HG03521 (cell line): Measurements from ENCODE around the gene CTNS.
"Not testable (repeated sequence)": the region's sequence is repeated elsewhere in the genome, so short reads cannot be mapped to it uniquely, and the experiment has no call there.

ENCODE experiments used
- ATAC-seq: cut with Tn5 transposase; IDR thresholded peaks from one replicate; pipeline ENCODE4 v1.9.1; 2021; ENCODE audit warnings: mild to moderate bottlenecking, moderate library complexity; ENCODE audit not compliant: unreplicated experiment

The CTNS gene

DNA sequence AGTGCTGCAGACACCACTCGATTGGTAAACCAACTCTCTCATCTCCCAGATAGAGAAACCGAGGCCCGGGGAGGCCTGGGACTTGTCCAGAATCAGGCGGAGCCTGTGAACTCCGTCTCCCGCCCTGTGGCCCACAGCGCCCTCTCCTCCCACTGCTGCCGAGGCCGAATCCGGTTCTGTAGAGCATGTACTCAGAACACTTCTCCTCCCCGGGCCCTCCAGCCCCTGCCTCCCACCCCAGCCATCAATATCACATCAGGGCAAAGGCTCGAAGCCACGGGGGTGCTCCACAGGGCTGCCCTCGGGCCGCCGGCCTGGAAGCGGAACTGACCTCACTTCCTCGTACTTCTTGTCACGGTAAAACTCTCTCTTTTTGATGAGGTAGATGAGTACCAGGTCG is 45.0 kb downstream of the CTNS start:
- ATAC-seq = no peak

DNA sequence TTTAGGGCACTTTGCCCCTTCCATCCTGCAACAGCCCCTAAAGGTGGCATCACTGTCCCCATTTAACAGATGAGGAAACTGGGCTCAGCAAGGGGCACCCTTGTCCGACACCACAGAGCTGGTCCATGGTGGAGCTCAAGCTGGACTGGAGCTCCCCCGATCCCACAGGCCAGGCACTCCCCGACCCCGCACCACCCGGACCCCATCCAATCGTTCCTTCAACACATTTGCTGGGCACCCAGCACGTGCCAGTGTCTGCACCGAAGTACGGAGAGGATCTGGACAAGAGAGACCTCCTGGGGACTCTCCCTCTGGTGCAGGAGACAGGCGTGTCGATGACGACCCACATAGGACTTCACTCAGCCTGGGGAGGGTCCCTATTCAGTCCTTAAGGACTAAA is 45.5 kb downstream of the CTNS start:
- ATAC-seq = no peak

DNA sequence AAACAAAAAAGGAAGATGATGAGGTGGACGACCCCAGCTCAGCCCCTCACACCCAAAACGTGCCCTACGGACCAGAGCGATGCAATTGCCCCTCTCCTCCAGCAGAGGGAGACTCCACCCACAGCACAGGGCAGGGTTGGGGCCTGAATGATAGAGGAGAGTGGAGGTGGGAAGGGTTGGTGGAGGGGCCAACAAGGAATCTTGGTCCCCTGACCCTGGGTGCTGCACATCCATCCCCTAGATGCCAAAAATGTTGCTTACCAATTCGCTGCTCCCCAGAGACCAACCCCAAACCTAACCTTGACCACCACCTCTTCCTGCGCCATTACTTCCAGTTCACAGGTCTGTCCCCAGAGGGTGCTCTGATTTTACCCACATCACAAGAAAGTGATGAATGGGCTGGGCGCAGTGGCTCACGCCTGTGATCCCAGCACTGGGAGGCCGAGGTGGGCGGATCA is 46.5 kb downstream of the CTNS start:
- ATAC-seq = peak; percentile 50

DNA sequence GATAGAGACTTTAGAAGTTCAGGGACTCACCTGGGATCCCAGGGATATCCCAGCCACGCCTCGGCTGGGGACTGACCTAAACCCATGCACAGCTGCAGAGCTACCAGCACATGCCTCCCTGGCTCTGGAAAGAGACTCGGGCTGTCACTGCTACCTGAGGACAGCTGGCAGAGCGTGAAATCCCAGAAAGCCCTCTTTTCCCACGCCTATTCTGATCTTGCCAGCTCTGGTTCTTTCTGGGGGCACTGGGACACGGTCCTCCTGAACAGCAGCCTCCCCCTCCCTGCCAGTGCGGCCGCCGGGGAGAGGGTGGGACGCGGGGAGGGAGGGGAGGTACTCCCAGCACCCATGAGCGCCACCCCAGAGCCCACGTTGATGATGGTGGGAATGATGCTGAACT is 48.6 kb downstream of the CTNS start:
- ATAC-seq = no peak

DNA sequence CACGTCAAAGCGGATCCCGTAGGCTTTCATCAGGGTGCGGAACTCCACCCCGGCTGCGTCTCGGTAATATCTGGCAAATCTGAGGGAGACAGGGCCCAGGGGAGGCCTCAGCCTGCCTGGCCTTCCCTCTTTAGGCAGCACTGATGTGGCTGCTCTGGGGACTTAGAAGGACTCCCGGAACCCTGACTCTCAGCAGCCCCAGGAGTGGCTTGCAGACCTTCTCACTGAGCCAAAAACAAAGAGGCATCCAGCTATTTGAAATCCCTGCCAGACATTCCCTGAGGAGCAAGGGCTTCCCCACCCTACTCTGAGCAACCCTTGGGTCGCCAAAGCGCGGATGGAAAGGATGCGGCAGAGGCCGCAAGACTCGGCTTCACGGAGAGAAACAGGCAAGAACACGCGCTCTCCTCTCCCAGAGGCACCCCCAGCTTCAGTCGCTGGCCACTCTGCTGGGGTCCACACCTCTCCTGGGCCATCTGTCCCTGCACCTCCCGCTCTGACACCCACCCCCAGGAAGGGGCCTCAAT is 51.5 kb downstream of the CTNS start:
- ATAC-seq = no peak

DNA sequence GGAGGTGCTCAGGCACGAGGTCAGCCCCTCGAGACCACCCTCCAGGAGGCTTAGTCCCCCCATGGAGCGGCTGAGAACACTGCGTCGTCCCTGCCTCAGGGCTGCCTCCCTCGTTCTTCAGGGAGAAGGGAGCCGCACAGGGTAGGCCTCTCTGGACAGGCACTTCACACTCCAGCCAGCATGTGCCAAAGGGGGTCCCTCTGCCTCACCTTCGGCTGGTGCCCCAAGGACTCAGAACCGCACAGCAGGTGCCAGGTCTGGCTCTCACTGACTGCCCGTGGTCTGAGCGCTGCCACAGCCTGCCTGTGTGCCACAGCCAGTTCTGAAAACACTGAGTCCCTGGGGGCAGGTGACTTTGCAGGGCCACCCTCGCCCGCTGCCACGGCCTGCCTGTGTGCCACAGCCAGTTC is 52.3 kb downstream of the CTNS start:
- no peak for ATAC-seq

DNA sequence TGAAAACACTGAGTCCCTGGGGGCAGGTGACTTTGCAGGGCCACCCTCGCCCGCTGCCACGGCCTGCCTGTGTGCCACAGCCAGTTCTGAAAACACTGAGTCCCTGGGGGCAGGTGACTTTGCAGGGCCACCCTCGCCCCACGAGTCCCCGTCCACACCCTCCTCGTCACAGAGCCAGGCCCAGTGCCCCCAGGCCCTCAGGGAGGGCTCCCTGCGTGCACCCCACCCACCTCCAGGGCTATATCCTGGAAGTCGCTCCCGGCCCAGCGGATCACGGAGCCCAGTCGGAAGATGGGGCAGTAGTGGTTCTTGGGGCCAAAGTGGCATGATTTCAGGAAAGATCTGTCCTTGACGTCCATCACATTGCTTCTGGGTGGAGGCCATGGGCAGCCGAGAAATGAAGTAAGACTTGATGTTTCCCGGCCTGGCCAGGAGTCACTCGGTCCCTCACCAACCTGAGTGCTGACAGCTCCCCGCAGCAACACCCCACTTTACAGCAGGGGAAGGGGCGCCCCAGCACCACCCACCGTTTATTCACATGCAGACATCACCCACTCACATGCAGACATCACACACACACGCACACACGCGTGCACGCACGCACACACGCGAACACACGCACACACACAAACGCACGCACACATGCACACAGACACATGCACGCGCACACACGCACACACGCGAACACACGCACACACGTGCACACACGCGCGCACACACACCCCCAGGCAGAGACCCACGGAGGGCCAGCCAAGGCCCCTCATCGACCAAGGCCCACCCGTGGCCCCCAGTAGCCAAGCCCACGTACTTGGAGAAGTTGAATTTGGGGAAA is 52.9 kb downstream of the CTNS start:
- ATAC-seq = no peak

DNA sequence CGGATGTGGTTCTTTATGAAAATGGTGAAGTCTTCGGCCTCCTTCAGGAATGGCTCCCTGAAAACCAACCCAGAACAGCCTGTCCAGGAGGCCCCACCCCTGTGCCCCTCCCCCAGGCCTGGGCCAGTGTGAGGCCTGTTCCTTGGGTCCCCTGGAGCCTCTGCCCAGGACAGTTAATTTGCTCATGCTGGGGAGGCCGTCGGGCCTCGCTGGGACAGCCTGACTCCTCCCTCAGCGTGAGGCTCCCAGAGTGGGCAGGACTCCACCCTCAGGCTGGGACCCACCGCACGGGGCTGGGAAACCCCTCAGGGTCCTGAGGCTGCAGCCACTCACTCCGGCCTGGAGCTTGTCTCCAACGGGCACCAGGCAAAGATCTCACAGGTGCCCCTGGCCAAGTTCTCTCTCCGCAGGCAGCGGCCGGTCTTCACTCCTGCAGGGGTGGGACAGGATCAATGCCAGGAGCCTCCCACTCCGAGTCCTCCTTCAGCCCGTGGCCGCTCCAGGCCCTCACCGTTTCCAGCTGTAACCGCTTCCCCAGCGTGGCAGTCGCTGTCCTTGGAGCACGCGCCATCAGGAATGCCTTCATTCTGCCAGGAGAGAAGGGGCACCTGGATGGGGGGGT is 53.6 kb downstream of the CTNS start:
- no peak for ATAC-seq

DNA sequence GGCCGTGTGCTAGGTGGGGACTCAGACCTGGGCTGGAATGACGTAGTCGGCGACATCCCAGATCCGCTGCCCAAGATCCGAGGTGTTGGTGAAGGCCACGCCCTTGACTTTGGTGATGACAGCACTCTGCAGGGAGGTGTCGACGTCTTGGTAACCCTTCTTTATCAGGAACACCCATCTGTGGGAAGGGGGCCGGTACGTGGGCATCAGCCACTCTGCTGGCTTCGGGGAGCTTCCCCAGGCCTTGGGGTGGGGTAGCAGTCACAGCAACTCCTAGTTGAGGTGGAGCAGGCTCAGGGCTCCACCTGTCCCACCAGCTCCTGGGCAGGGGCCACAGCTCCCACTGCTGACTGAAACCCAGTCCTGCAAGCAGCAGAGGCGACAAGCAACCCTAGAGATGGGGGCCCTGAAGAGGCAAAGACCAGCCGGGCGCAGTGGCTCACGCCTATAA is 55.1 kb downstream of the CTNS start:
- no peak for ATAC-seq

DNA sequence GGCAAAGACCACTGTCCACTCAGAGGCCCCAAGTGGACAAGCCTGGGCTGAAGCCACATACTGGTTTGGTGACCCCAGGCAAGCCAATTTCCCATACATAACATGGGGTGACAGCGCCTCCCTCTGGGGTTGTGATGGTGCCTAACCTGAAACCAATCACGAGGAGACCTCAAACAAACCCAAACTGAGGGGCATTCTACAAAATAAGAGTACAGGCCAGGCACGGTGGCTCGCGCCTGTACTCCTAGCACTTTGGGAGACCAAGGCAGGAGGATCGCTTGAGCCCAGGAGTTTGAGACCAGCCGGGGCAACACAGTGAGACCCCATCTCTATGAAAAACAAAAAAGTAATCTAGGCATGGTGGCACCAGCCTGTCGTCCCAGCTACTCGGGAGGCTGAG is 55.8 kb downstream of the CTNS start:
- ATAC-seq = no peak

DNA sequence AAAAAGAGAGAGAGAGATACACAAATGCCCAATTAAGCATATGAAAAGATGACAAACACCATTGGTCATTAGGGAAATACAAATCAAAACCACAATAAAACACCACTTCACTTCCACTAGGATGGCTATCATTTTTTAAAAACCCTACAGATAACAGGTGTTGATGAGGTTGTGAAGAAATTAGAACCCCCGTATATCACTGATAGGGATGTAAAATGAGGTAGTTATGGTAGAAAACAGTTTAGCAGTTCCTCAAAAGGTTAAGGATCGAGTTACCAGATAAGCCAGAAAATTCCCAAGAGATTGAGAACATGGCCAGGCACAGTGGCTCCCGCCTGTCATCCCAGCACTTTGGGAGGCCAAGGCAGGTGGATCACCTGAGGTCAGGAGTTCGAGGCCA is 56.6 kb downstream of the CTNS start:
- ATAC-seq = no peak

DNA sequence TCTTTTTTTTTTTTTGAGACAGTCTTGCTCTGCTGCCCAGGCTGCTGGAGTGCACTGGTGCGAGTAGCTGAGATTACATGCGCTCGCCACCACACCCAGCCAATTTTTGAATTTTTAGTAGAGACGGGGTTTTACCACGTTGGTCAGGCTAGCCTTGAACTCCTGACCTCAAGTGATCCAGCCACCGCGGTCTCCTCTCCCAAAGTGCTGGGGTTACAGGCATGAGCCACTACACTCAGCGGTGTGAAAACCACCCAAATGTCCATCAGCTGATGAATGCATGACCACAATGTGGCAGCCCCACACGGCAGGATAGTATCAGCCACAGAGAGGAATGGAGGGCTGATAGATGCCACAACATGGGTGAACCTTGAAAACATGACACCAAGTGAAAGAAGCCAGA is 57.3 kb downstream of the CTNS start:
- ATAC-seq = no peak

DNA sequence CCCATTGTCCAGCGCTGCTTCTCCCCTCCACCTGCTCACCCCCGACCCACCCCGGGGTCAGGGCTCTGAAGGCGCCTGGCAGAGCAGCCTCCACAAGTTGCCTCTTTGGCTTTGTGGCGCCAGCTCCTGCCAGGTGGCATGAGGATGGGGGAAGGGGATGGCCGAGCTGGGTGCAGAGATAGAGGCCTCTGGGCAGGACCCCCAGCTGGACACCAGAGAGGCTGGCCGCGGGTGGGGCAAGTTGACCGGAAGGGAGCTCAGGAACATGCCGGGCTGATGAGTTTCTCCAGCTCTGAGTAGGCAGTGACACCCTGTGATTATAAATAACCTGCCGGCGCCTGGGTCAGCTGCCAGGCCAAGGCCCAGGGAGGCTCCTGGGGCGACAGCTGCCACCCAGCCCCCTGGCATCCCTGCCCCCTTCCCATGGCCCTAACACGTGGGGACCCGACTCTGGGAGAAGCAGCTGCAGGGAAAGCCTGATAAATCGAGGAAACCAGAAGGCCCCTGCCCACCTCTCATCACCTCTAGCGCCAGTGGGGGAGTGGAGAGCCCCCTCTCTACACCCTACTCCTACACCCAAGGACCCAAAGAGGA is 58.7 kb downstream of the CTNS start:
- ATAC-seq = no peak

DNA sequence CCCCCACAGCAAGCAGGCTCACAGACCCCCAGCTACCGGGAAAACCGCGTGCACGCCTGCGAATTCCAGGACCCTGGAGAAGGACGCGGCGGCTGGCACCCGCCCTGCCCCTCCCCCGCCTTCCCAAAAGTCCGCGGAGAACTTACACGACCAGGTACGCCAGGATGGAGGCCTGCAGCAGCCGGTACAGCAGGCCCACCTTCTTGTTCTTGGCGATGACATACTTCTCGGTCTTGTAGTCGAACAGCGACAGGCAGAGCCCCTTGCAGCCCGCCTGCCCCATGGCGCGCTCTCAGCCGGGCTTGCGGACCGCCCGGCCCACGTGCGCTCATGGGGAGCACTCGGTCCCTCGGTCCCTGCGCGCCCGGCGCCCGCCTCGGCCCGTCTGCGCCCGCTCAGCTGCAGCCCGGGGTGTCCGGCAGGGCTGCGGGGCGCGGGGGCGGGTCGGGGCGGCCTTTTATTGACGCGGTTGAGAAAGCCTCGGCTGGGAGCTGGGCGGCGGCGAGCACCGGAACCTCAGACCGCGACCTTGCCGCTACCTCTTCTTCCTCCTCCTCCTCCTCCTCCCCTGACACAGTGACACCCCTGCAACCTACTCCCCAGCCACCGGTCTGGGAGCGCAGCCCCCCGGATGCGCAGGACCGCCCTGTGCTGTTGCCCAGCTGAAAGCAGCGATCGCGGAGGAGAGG is 59.3 kb downstream of the CTNS start, which contains the start of gene P2RX5:
Gene P2RX5 (minus strand): TSS at position 433 of the 689 bp plus-strand sequence. CDS start 150 bp downstream, at position 283.
- ATAC-seq = no peak

DNA sequence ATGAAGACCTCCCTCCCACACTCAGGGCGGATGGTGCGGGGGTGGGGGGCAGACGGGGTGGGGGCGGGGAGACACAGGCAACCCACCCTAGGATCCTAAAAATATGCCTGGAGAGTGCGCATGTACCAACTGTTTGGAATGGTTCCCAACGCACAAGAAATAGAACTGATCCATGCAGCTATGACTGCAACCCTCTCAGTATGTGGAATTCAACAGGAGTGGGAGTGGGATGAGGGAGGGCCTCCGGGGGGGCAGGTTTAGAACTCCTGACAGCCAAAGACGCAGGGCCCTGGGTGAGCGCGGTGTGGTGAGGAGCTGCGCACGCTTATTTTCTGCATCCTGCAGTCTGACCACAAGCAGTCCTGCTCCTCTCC is 60.5 kb downstream of the CTNS start:
- ATAC-seq = no peak

DNA sequence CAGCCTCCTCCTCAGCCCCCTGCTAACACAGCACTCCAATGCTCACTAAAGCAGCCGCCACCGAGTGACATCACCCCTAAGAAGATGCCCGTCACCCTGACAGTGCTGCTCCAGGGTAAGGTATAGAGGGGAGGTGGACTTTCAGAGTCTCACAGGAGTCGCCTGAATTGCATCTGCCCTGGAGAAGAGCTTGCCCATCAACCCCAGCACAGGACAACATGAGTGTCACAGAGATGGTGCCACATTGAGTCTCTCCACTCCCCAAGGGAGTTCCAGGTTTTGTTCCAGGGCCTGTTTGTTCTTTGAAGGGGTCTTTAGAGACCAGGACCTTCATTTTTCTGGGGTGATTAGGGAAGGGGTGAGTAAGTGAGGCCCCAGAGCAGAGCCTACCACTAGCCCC is 61.6 kb downstream of the CTNS start:
- no peak for ATAC-seq

DNA sequence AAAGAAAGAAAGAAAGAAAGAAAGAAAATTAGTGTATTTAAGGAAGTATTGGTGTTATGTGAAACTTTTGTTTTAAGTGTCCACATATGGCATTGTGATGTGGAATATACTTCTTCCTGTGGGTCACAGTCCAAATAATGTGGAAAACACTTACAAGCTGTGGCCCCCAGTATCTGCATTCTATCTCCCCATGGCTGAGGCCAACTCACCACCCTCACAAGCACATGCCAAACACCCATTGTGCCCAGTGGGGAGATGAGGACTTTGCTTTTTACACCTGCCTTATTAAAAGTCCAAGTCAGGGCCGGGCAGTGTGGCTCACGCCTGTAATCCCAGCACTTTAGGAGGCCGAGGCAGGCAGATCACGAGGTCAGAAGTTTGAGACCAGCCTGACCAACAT is 63.4 kb downstream of the CTNS start:
- ATAC-seq = no peak

DNA sequence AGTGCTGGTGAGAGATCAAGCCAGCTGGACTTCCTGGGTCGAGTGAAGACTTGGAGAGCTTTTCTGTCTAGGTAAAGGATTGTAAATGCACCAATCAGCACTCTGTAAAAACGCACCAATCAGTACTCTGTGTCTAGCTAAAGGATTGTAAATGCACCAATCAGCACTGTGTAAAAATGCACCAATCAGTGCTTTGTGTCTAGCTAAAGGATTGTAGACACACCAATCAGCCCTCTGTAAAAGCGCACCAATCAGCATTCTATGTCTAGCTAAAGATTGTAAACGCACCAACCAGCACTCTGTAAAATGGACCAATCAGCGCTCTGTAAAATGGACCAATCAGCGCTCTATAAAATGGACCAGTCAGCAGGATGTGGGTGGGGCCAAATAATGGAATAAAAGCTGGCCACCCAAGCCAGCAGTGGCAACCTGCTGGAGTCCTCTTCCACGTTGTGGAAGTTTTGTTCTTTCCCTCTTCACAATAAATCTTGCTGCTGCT is 65.5 kb downstream of the CTNS start:
- ATAC-seq = not testable (repeated sequence)

DNA sequence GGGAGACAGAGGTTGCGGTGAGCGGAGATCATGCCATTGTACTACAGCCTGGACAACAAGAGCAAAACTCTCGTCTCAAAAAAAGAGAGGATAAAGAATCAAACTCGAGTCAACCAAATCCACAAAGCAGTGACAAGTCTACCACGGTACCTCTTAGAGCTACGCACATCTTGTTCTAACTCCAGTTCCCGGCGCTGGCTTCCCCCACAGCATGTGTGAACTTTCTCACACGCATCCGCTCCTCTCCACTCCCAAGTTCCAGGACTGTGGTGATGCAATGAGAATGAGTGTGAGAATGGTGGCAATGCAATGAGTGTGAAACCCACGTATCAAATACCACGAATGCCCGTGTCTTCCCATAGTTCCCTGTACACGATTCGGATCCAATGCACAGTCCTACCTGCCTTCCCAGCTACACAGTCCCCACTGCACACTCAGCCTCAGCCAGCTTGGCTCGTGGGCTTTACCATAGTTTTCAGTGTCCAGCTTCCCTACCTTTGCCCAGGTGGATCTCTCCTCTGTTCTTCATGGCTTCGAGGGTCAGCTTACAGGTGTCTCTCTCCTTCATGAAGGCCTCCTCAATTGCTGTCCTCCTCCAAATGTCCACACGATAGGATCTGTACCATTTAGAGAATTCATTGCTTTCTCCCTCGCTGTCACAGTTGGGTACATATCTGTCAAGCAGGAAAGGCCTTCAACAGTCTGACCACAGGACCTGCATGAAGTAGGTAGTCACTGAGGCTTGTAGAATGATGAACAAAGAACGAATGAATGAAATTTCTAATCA is 68.6 kb downstream of the CTNS start:
- no peak for ATAC-seq

DNA sequence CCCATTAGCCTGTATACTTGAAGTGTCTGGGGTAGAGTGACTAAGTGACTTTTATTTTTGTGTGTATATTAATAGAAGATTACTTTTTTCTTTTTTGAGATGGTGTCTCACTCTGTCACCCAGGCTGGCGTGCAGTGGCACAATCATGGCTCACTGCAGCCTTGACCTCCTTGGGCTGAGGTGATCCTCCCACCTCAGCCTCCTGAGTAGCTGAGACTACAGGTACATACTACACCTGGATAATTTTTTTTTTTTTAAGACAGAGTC is 69.1 kb downstream of the CTNS start:
- not testable (repeated sequence) for ATAC-seq
